H1 (cell line): Measurements from ENCODE around the gene GRIA4. TPM values are rescaled to one million over a fixed set of nuclear protein-coding genes. Genes with fewer than 3 reads are reported as not detected.

ENCODE experiments used
- BACH1 ChIP-seq: IDR thresholded peaks from 2 replicates; pipeline ENCODE4 v1.6.1; 2012; ENCODE audit warnings: low read length, improper control_type of control experiment
- BCL11A ChIP-seq, 2 experiments: IDR thresholded peaks; one replicate each; pipeline ENCODE4 v1.6.1; 2011; ENCODE audit warnings: low read depth in 2 of 2, low read length in 2 of 2, mild to moderate bottlenecking in 2 of 2
- CREB1 ChIP-seq: IDR thresholded peaks from 2 replicates; pipeline ENCODE4 v1.6.1; 2012; ENCODE audit warnings: inconsistent platforms
- GTF2F1 ChIP-seq: IDR thresholded peaks from 2 replicates; pipeline ENCODE4 v1.6.1; 2012; ENCODE audit warnings: low read depth, low read length, improper control_type of control experiment, borderline replicate concordance
- MAX ChIP-seq: IDR thresholded peaks from 2 replicates; pipeline ENCODE4 v1.6.1; 2012; ENCODE audit warnings: inconsistent platforms
- RBBP5 ChIP-seq: IDR thresholded peaks from 2 replicates; pipeline ENCODE4 v1.7.1; 2012; ENCODE audit warnings: low read depth, mild to moderate bottlenecking, inconsistent platforms, low read length, moderate library complexity, borderline replicate concordance
- polyA plus RNA-seq, 7 experiments: library from polyadenylated mRNA; depleted of rRNA in 3 of 7; stranded (reverse) in 5 of 7; unstranded in 2 of 7; fragments of >200 nt in 5 of 7; fragments of 200-250 nt in 2 of 7; gene quantifications; 1 replicate in 5 of 7; 2 replicates in 1 of 7; 4 replicates in 1 of 7; pipeline versions ENCODE4 v1.2.1 to v1.2.3, GENCODE V29; 2011 to 2013; ENCODE audit warnings: missing spikeins in 2 of 7, mixed read lengths in 2 of 7
- total RNA-seq: library from RNA; stranded (reverse); fragmentation: NEBNext Ultra II Directional; extraction: Animal tissue kit (Norgen Biotek cat#: 25700); gene quantifications from 2 replicates; pipeline ENCODE4 v1.2.1, GENCODE V29; 2021

Gene GRIA4
- total and polyA plus RNA-seq, 2 of the 8 experiments (the other 6 are each of a cell fraction or from before 2014, with no cell fraction given), result 12.5 to 21.8 TPM

- TF ChIP-seq RBBP5 (no peak), CREB1 (no peak), GTF2F1 (no peak), MAX (no peak), BACH1 (no peak), BCL11A (IDR thresholded peaks at IDR 0.05; ENCODE audit: low read depth in 2 of 2, low read length in 2 of 2) (no peak)
These were observed 247.9 kb downstream of the GRIA4 start (continued) for GRCh38 chr11:105857728-105858127.
